H9 (cell line): ENCODE measurements around the gene ZNF236. TPM values are rescaled to one million over a fixed set of nuclear protein-coding genes. Genes with fewer than 3 reads are reported as not detected.

Source experiments
- DNase-seq: peaks from one replicate; pipeline ENCODE4 v3.0.0-alpha.2; 2017
- H2AFZ ChIP-seq: one replicate; pipeline ENCODE4 v1.6.1; 2013; ENCODE audit warnings: mild to moderate bottlenecking, low read length, control low read depth, moderate library complexity
- H2AK5ac ChIP-seq: 2 replicates; pipeline ENCODE4 v1.6.1; 2013; ENCODE audit warnings: low read length, control low read depth, mixed read lengths; ENCODE audit not compliant: insufficient read length
- H2BK120ac ChIP-seq: one replicate; pipeline ENCODE4 v1.6.1; 2013; ENCODE audit warnings: low read depth, mild to moderate bottlenecking, low read length, control low read depth, inconsistent platforms; ENCODE audit not compliant: poor library complexity, severe bottlenecking
- H2BK12ac ChIP-seq: 2 replicates; pipeline ENCODE4 v1.6.1; 2013; ENCODE audit warnings: low read length, control low read depth, mixed read lengths, low read depth; ENCODE audit not compliant: insufficient read length
- H2BK15ac ChIP-seq: 2 replicates; pipeline ENCODE4 v1.6.1; 2013; ENCODE audit warnings: low read depth, low read length, control low read depth
- H2BK20ac ChIP-seq: one replicate; pipeline ENCODE4 v1.6.1; 2013; ENCODE audit warnings: low read depth, mild to moderate bottlenecking, low read length, control low read depth, inconsistent platforms; ENCODE audit not compliant: poor library complexity, severe bottlenecking
- H2BK5ac ChIP-seq: 2 replicates; pipeline ENCODE4 v1.6.1; 2013; ENCODE audit warnings: low read length, control low read depth, mixed read lengths; ENCODE audit not compliant: insufficient read length
- H3K14ac ChIP-seq: 2 replicates; pipeline ENCODE4 v1.6.1; 2013; ENCODE audit warnings: low read length, control low read depth; ENCODE audit not compliant: insufficient read depth
- H3K18ac ChIP-seq: 2 replicates; pipeline ENCODE4 v1.6.1; 2013; ENCODE audit warnings: low read depth, mild to moderate bottlenecking, mixed read lengths, low read length, control low read depth; ENCODE audit not compliant: insufficient read length
- H3K23ac ChIP-seq: 2 replicates; pipeline ENCODE4 v1.6.1; 2013; ENCODE audit warnings: low read length, control low read depth, mixed read lengths, low read depth; ENCODE audit not compliant: insufficient read length
- H3K23me2 ChIP-seq: 2 replicates; pipeline ENCODE4 v1.6.1; 2013; ENCODE audit warnings: low read depth, mild to moderate bottlenecking, mixed read lengths, low read length, control low read depth; ENCODE audit not compliant: insufficient read length, poor library complexity, severe bottlenecking
- H3K27ac ChIP-seq: 2 replicates; pipeline ENCODE4 v1.5.1; 2013; ENCODE audit warnings: low read length, control low read depth, mixed read lengths, low read depth; ENCODE audit not compliant: insufficient read length
- H3K27me3 ChIP-seq: 2 replicates; pipeline ENCODE4 v1.6.1; 2013; ENCODE audit warnings: low read length, control low read depth, inconsistent platforms; ENCODE audit not compliant: insufficient read depth
- H3K4ac ChIP-seq: 2 replicates; pipeline ENCODE4 v1.6.1; 2013; ENCODE audit warnings: low read depth, mild to moderate bottlenecking, control low read depth, inconsistent platforms, low read length, moderate library complexity
- H3K4me1 ChIP-seq: 2 replicates; pipeline ENCODE4 v1.6.1; 2013; ENCODE audit warnings: low read length, control low read depth, inconsistent platforms; ENCODE audit not compliant: insufficient read depth
- H3K4me2 ChIP-seq: 2 replicates; pipeline ENCODE4 v1.6.1; 2013; ENCODE audit warnings: low read length, control low read depth, mixed read lengths; ENCODE audit not compliant: insufficient read length, insufficient read depth
- H3K56ac ChIP-seq: 2 replicates; pipeline ENCODE4 v1.6.1; 2013; ENCODE audit warnings: low read depth, mild to moderate bottlenecking, mixed read lengths, low read length, control low read depth; ENCODE audit not compliant: insufficient read length
- H3K79me1 ChIP-seq: 2 replicates; pipeline ENCODE4 v1.6.1; 2013; ENCODE audit warnings: low read depth, mild to moderate bottlenecking, moderate library complexity, low read length, control low read depth, inconsistent platforms; ENCODE audit not compliant: insufficient read depth, poor library complexity, severe bottlenecking
- H3K79me2 ChIP-seq: 2 replicates; pipeline ENCODE4 v1.6.1; 2013; ENCODE audit warnings: low read length, control low read depth, inconsistent platforms; ENCODE audit not compliant: insufficient read depth
- H3K9ac ChIP-seq: 2 replicates; pipeline ENCODE4 v1.6.1; 2013; ENCODE audit warnings: low read length, control low read depth, mixed read lengths; ENCODE audit not compliant: insufficient read length; ENCODE audit errors: extremely low read depth
- H3K9me3 ChIP-seq: one replicate; pipeline ENCODE4 v1.6.1; 2013; ENCODE audit warnings: low read depth, low read length, inconsistent platforms; ENCODE audit not compliant: control insufficient read depth
- H3T11ph ChIP-seq: one replicate; pipeline ENCODE4 v1.6.1; 2013; ENCODE audit warnings: mild to moderate bottlenecking, low read length, control low read depth, inconsistent platforms
- H4K20me1 ChIP-seq: one replicate; pipeline ENCODE4 v1.6.1; 2013; ENCODE audit not compliant: control insufficient read depth, insufficient read length, insufficient read depth
- H4K5ac ChIP-seq: 2 replicates; pipeline ENCODE4 v1.6.1; 2013; ENCODE audit warnings: low read depth, mild to moderate bottlenecking, mixed read lengths, low read length, control low read depth; ENCODE audit not compliant: insufficient read length
- H4K8ac ChIP-seq: replicated peaks from 2 replicates; pipeline ENCODE4 v1.6.1; 2013; ENCODE audit warnings: low read length, control low read depth, mixed read lengths, low read depth; ENCODE audit not compliant: insufficient read length
- H4K91ac ChIP-seq: 2 replicates; pipeline ENCODE4 v1.6.1; 2013; ENCODE audit warnings: low read depth, mild to moderate bottlenecking, moderate library complexity, mixed read lengths, low read length, control low read depth; ENCODE audit not compliant: insufficient read length
- H3K27ac Mint-ChIP-seq, 3 experiments: 2 replicates in 2 of 3; 3 replicates in 1 of 3; pipeline ENCODE4 v1.8.0; 2020 to 2021; ENCODE audit warnings: mixed read lengths in 3 of 3, mild to moderate bottlenecking in 1 of 3, moderate library complexity in 1 of 3
- H3K27me3 Mint-ChIP-seq: 2 replicates; pipeline ENCODE4 v1.8.0; 2021; ENCODE audit warnings: low read depth, mild to moderate bottlenecking, moderate library complexity, mixed read lengths
- H3K36me3 Mint-ChIP-seq, 3 experiments: 2 replicates in 2 of 3; 3 replicates in 1 of 3; pipeline ENCODE4 v1.8.0; 2020 to 2021; ENCODE audit warnings: low read depth in 3 of 3, mixed read lengths in 3 of 3; ENCODE audit not compliant: insufficient read depth in 1 of 3
- H3K4me1 Mint-ChIP-seq, 2 experiments: 2 replicates each; pipeline ENCODE4 v1.8.0; 2020; ENCODE audit warnings: mixed read lengths in 2 of 2
- H3K4me3 Mint-ChIP-seq, 2 experiments: 2 replicates in 1 of 2; 3 replicates in 1 of 2; pipeline ENCODE4 v1.8.0; 2020 to 2021; ENCODE audit warnings: mild to moderate bottlenecking in 2 of 2, mixed read lengths in 2 of 2, moderate library complexity in 1 of 2
- H3K9me3 Mint-ChIP-seq, 2 experiments: 2 replicates in 1 of 2; 3 replicates in 1 of 2; pipeline ENCODE4 v1.8.0; 2020; ENCODE audit warnings: mild to moderate bottlenecking in 2 of 2, mixed read lengths in 2 of 2, moderate library complexity in 1 of 2
- CTCF ChIP-seq: fragments of 200-600 bp; sonication (generic); conservative IDR thresholded peaks from 3 replicates; pipeline ENCODE4 v1.8.0; 2021; ENCODE audit warnings: antibody characterized with exemption, mild to moderate bottlenecking
- WGBS: extraction: QIAGEN DNeasy Blood & Tissue Kit; methylation state at CpG from one replicate; pipeline ENCODE4 v1.1.7; 2013; ENCODE audit warnings: missing lambda C conversion rate, low lambda C conversion rate, mixed read lengths; ENCODE audit not compliant: insufficient read length; ENCODE audit errors: extremely low coverage; 5-methylcytosine and 5-hydroxymethylcytosine counted together
- total RNA-seq: library from RNA; stranded (reverse); gene quantifications from 2 replicates; pipeline ENCODE4 v1.2.1, GENCODE V29; 2021

ZNF236 gene
- total RNA-seq, 1 experiment from 2014 or later, result 16.0 TPM

DNA sequence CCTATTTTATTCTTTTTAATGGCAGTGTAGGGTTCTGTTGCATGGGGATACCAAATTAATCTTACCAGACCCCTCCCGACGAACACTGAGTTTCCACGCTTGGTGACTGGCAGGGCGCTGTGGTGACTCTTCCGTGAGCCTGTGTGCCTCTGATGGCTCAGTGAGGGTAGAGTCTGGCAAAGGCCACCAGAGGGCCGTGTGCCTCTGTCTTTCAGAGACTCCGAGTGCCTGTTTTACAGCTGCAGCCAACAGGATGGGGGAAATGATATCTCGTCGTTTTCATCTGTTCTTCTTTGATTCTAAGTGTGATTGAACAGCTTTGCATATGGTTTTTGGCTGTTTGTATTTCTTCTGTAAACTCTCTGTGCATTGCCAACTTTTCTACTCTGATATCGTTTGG is 99.8 kb downstream of the ZNF236 start:
- H3K4ac ChIP-seq, result no peak overlapping the region

More for the DNA sequence above, 99.8 kb downstream of the ZNF236 start:
- H2BK5ac ChIP-seq, result no peak overlapping the region
- H3K9me3 Mint-ChIP-seq, result no peaks in the 10 kb centered on the region
- H4K20me1 ChIP-seq, result no peaks in the 10 kb centered on the region
- no peak overlapping the region for H3K27ac ChIP-seq
- no peak overlapping the region for H3K4me2 ChIP-seq
- H3K27ac Mint-ChIP-seq, result no peak overlapping the region; a peak in 2 of 7 replicates
- H2BK20ac ChIP-seq, result no peak overlapping the region
- H2BK120ac ChIP-seq, result no peak overlapping the region
- H3T11ph ChIP-seq, result no peak overlapping the region
- H4K8ac ChIP-seq, result no peak overlapping the region
- H3K56ac ChIP-seq, result no peak overlapping the region
- H4K5ac ChIP-seq, result no peak overlapping the region
- no peak overlapping the region for H2AFZ ChIP-seq
- H3K9ac ChIP-seq, result no peak overlapping the region
- H3K23me2 ChIP-seq, result no peaks in the 10 kb centered on the region
- H2AK5ac ChIP-seq, result no peak overlapping the region
- H3K14ac ChIP-seq, result no peak overlapping the region
- no peaks in the 10 kb centered on the region for H3K9me3 ChIP-seq
- no peak overlapping the region for H3K18ac ChIP-seq
- H3K4me1 Mint-ChIP-seq, result no peaks in the 10 kb centered on the region
- no peak overlapping the region for H3K23ac ChIP-seq
- no peak overlapping the region for H2BK15ac ChIP-seq
- WGBS, result no CpG with 5 or more reads among the region's 10 CpGs
- peaks cover 11 to 62% (median 27%) of the 10 kb centered on the region in 3 experiments for H3K36me3 Mint-ChIP-seq
- H3K79me1 ChIP-seq, result no peaks in the 10 kb centered on the region
- no peaks in the 10 kb centered on the region for H3K4me1 ChIP-seq
- H3K79me2 ChIP-seq, result no peaks in the 10 kb centered on the region
- no peak overlapping the region for H2BK12ac ChIP-seq
- no peaks in the 10 kb centered on the region for H3K27me3 Mint-ChIP-seq
- peak; percentile 72 for DNase-seq
- H4K91ac ChIP-seq, result no peak overlapping the region
- TF ChIP-seq CTCF, result peak; percentile 75
- H3K27me3 ChIP-seq, result no peaks in the 10 kb centered on the region
- no peak overlapping the region for H3K4me3 Mint-ChIP-seq
